Metanephros (tissue), 1 donor: Measurements from ENCODE around the gene BORCS5. TPM values are rescaled to one million over a fixed set of nuclear protein-coding genes. Genes with fewer than 3 reads are reported as not detected.

Experiments used
- total RNA-seq: library from RNA; depleted of rRNA; stranded (reverse); fragments of >200 nt; gene quantifications from one replicate; pipeline ENCODE4 v1.2.3, GENCODE V29; 2014

The BORCS5 gene
- 39.0 TPM for total RNA-seq

GRCh38 chr12:12356896-12357718 is at the start of gene BORCS5:
Gene BORCS5, plus strand, starts transcription at chr12:12357078. Its CDS starts 374 bp downstream, at chr12:12357452.

GRCh38 chr12:12349711-12350665 is 6.9 kb upstream of the BORCS5 start, which contains the start of gene MANSC1:
Gene MANSC1, minus strand, starts transcription at chr12:12350242. Its CDS starts 6,928 bp downstream, at chr12:12343314.

Other genes starting within 250 kb of the BORCS5 start
- gene LRP6, start 90.0 kb upstream of the BORCS5 start, total RNA-seq: 133 TPM
- gene MANSC1, start 6.8 kb upstream of the BORCS5 start, total RNA-seq: 5.4 TPM
- 23.9 TPM for gene DUSP16, start 205.8 kb downstream of the BORCS5 start, total RNA-seq